Fibroblast of villous mesenchyme (primary cell): ENCODE measurements around the gene SLC35F3. TPM values are rescaled to one million over a fixed set of nuclear protein-coding genes. Genes with fewer than 3 reads are reported as not detected.

Experiments
- DNase-seq: peaks from one replicate; pipeline ENCODE4 v3.0.0-alpha.2; 2010; ENCODE audit warnings: low read depth
- H3K4me3 ChIP-seq: 2 replicates; pipeline ENCODE4 v1.5.1; 2011; ENCODE audit warnings: low read depth, mild to moderate bottlenecking, low read length
- CTCF ChIP-seq: IDR thresholded peaks from 2 replicates; pipeline ENCODE4 v1.5.1; 2012; ENCODE audit warnings: low read depth, mild to moderate bottlenecking, low read length; ENCODE audit not compliant: insufficient read depth
- total RNA-seq: library from RNA; depleted of rRNA; stranded (reverse); fragments of >200 nt; gene quantifications from 2 replicates; pipeline ENCODE4 v1.2.3, GENCODE V29; 2012

The SLC35F3 gene
- total RNA-seq, 1 donor: 1.7 TPM

- TF ChIP-seq CTCF: no peak
- H3K4me3 ChIP-seq: no peak overlapping the region
- DNase-seq: no peak
These were observed 104.1 kb downstream of the SLC35F3 start for GRCh38 chr1:234008591-234008990.

- DNase-seq: no peak
- no peak for TF ChIP-seq CTCF
These were observed 105.2 kb downstream of the SLC35F3 start for GRCh38 chr1:234009668-234010067.

GRCh38 chr1:234014208-234014607 is 109.7 kb downstream of the SLC35F3 start:
- TF ChIP-seq CTCF: no peak
- DNase-seq: no peak
- H3K4me3 ChIP-seq: no peak overlapping the region

More at GRCh38 chr1:234009668-234010067, 105.2 kb downstream of the SLC35F3 start:
- no peak overlapping the region for H3K4me3 ChIP-seq

- TF ChIP-seq CTCF: no peak
- no peak overlapping the region for H3K4me3 ChIP-seq
- no peak for DNase-seq
These were observed 114.3 kb downstream of the SLC35F3 start for GRCh38 chr1:234018816-234019215.

GRCh38 chr1:234019387-234019786 is 114.9 kb downstream of the SLC35F3 start:
- no peak for TF ChIP-seq CTCF
- no peak for DNase-seq
- H3K4me3 ChIP-seq: no peak overlapping the region

- no peak overlapping the region for H3K4me3 ChIP-seq
- no peak for TF ChIP-seq CTCF
These were observed 117.8 kb downstream of the SLC35F3 start for GRCh38 chr1:234022302-234022701.

GRCh38 chr1:234039603-234040002 is 135.1 kb downstream of the SLC35F3 start:
- no peak for DNase-seq
- TF ChIP-seq CTCF: no peak
- H3K4me3 ChIP-seq: no peak overlapping the region

More at GRCh38 chr1:234022302-234022701, 117.8 kb downstream of the SLC35F3 start:
- DNase-seq: no peak
